GM23338 (cell line): ENCODE data around the gene ENPEP. TPM values are rescaled to one million over a fixed set of nuclear protein-coding genes. Genes with fewer than 3 reads are reported as not detected.

Source experiments
- ATAC-seq: fragments of 200-7000 bp; cut with Tn5 transposase; 3 replicates; pipeline ENCODE4 v1.9.1; 2020
- DNase-seq: peaks from one replicate; pipeline ENCODE4 v3.0.0-alpha.2; 2015; ENCODE audit warnings: low spot score
- H2AFZ ChIP-seq: fragments of 200-600 bp; sonication (generic); 2 replicates; pipeline ENCODE4 v1.8.0; 2016; ENCODE audit warnings: antibody characterized with exemption, mild to moderate bottlenecking, moderate library complexity
- H3F3A ChIP-seq: fragments of 200-600 bp; sonication (generic); replicated peaks from 2 replicates; pipeline ENCODE4 v1.8.0; 2017; ENCODE audit warnings: antibody characterized with exemption, mixed run types, low read depth
- H3K27ac ChIP-seq: fragments of 200-600 bp; sonication (generic); 2 replicates; pipeline ENCODE4 v1.6.1; 2016; ENCODE audit warnings: low read depth
- H3K27me3 ChIP-seq: fragments of 200-600 bp; sonication (generic); 2 replicates; pipeline ENCODE4 v1.8.0; 2016; ENCODE audit warnings: mild to moderate bottlenecking, mixed run types, moderate library complexity; ENCODE audit not compliant: insufficient read depth
- H3K36me3 ChIP-seq: fragments of 200-600 bp; sonication (generic); 2 replicates; pipeline ENCODE4 v1.8.0; 2016; ENCODE audit warnings: mild to moderate bottlenecking; ENCODE audit not compliant: insufficient read depth
- H3K4me1 ChIP-seq: fragments of 200-600 bp; sonication (generic); 2 replicates; pipeline ENCODE4 v1.8.0; 2016; ENCODE audit warnings: mild to moderate bottlenecking, moderate library complexity; ENCODE audit not compliant: insufficient read depth
- H3K4me2 ChIP-seq: fragments of 200-600 bp; sonication (generic); 2 replicates; pipeline ENCODE4 v1.7.1; 2017; ENCODE audit warnings: mixed run types
- H3K4me3 ChIP-seq: fragments of 200-600 bp; sonication (generic); 2 replicates; pipeline ENCODE4 v1.6.1; 2016; ENCODE audit warnings: mixed run types
- H3K79me2 ChIP-seq: fragments of 200-600 bp; sonication (generic); replicated peaks from 2 replicates; pipeline ENCODE4 v1.8.0; 2017; ENCODE audit warnings: mild to moderate bottlenecking; ENCODE audit not compliant: insufficient read depth
- H3K9me2 ChIP-seq: fragments of 200-600 bp; sonication (generic); 2 replicates; pipeline ENCODE4 v1.8.0; 2017; ENCODE audit not compliant: insufficient read depth
- H4K20me1 ChIP-seq: fragments of 200-600 bp; sonication (generic); replicated peaks from 2 replicates; pipeline ENCODE4 v1.8.0; 2017; ENCODE audit warnings: mild to moderate bottlenecking; ENCODE audit not compliant: insufficient read depth
- H3K27ac Mint-ChIP-seq: 2 replicates; pipeline ENCODE4 v1.8.0; 2020; ENCODE audit warnings: inconsistent platforms, mild to moderate bottlenecking, moderate library complexity, mixed read lengths
- H3K27me3 Mint-ChIP-seq: 3 replicates; pipeline ENCODE4 v1.8.0; 2022; ENCODE audit warnings: low read depth, mild to moderate bottlenecking, moderate library complexity, mixed read lengths, inconsistent platforms; ENCODE audit not compliant: insufficient read depth, poor library complexity
- H3K36me3 Mint-ChIP-seq: 3 replicates; pipeline ENCODE4 v1.8.0; 2021; ENCODE audit warnings: low read depth, mild to moderate bottlenecking, inconsistent platforms, moderate library complexity, mixed read lengths
- H3K4me1 Mint-ChIP-seq: 3 replicates; pipeline ENCODE4 v1.8.0; 2020; ENCODE audit warnings: mild to moderate bottlenecking, inconsistent platforms, mixed read lengths
- H3K4me3 Mint-ChIP-seq: 3 replicates; pipeline ENCODE4 v1.8.0; 2021; ENCODE audit warnings: moderate library complexity, mild to moderate bottlenecking, inconsistent platforms, mixed read lengths
- H3K9me3 Mint-ChIP-seq: 3 replicates; pipeline ENCODE4 v1.8.0; 2020; ENCODE audit warnings: moderate library complexity, mild to moderate bottlenecking, inconsistent platforms, mixed read lengths
- CREB1 ChIP-seq: fragments of 250-450 bp; sonication (Bioruptor Pico); IDR thresholded peaks from 2 replicates; pipeline ENCODE4 v1.5.0; 2020; ENCODE audit warnings: low read depth, mild to moderate bottlenecking, moderate library complexity
- CTCF ChIP-seq, 2 experiments: fragments of 200-600 bp in 1 of 2; sonication (generic) in 1 of 2; conservative IDR thresholded peaks; 2 replicates each; pipeline versions ENCODE4 v1.5.1 to v1.6.1; 2016 to 2017; ENCODE audit warnings: antibody characterized with exemption in 2 of 2, low read depth in 2 of 2, mild to moderate bottlenecking in 2 of 2, moderate library complexity in 1 of 2
- ETS1 ChIP-seq: IDR thresholded peaks from 2 replicates; pipeline ENCODE4 v1.6.1; 2016; ENCODE audit warnings: antibody characterized with exemption
- EZH2 ChIP-seq: fragments of 200-600 bp; sonication (generic); IDR thresholded peaks from one replicate; pipeline ENCODE4 v1.8.0; 2017; ENCODE audit warnings: antibody characterized with exemption, mild to moderate bottlenecking, low read depth; ENCODE audit not compliant: unreplicated experiment
- EZH2phosphoT487 ChIP-seq: fragments of 200-600 bp; sonication (generic); IDR thresholded peaks from one replicate; pipeline ENCODE4 v1.8.1; 2018; ENCODE audit warnings: antibody characterized with exemption; ENCODE audit not compliant: unreplicated experiment
- JUNB ChIP-seq: IDR thresholded peaks from one replicate; pipeline ENCODE4 v1.6.1; 2016; ENCODE audit warnings: antibody characterized with exemption; ENCODE audit not compliant: unreplicated experiment
- NANOG ChIP-seq: IDR thresholded peaks from 2 replicates; pipeline ENCODE4 v1.6.1; 2016; ENCODE audit warnings: antibody characterized with exemption, borderline replicate concordance
- POLR2AphosphoS5 ChIP-seq: IDR thresholded peaks from 2 replicates; pipeline ENCODE4 v1.6.1; 2016; ENCODE audit warnings: antibody characterized with exemption, low read depth
- REST ChIP-seq: IDR thresholded peaks from one replicate; pipeline ENCODE4 v1.6.1; 2018; ENCODE audit warnings: antibody characterized with exemption; ENCODE audit not compliant: unreplicated experiment
- STAT1 ChIP-seq: IDR thresholded peaks from one replicate; pipeline ENCODE4 v1.6.1; 2016; ENCODE audit warnings: antibody characterized with exemption; ENCODE audit not compliant: unreplicated experiment
- ZNF114 ChIP-seq: fragments of 250-450 bp; sonication (Bioruptor Pico); IDR thresholded peaks from 2 replicates; pipeline ENCODE4 v1.5.0; 2020; ENCODE audit warnings: mild to moderate bottlenecking, moderate library complexity
- ZNF331 ChIP-seq: fragments of 250-450 bp; sonication (Bioruptor Pico); IDR thresholded peaks from 2 replicates; pipeline ENCODE4 v1.5.0; 2020; ENCODE audit warnings: low read depth, mild to moderate bottlenecking, moderate library complexity
- polyA plus RNA-seq: library from polyadenylated mRNA; unstranded; fragments of >200 nt; fragmentation: Nextera tagmentation; extraction: Ambion mirVana; gene quantifications from 2 replicates; pipeline ENCODE4 v1.2.1, GENCODE V29; 2016
- total RNA-seq: library from RNA; depleted of rRNA; stranded (reverse); fragments of >200 nt; shearing (Covaris generic); gene quantifications from 2 replicates; pipeline ENCODE4 v1.2.3, GENCODE V29; 2014
- TF ChIP-seq, protein P1 (sequence below): fragments of 250-450 bp; sonication (Bioruptor Pico); IDR thresholded peaks from 2 replicates; pipeline ENCODE4 v1.5.0; 2020; ENCODE audit warnings: mild to moderate bottlenecking, moderate library complexity

The ENPEP gene
- total and polyA plus RNA-seq, 2 experiments from 2014 or later, result 0.79 to 1.5 TPM

GRCh38 chr4:110454441-110454840, 21.5 kb upstream of the ENPEP start:
- TF ChIP-seq POLR2AphosphoS5 (no peak), ZNF331 (CRISPR knock-in tag) (no peak), ZNF114 (no peak), REST (no peak), ETS1 (no peak), CREB1 (CRISPR knock-in tag) (no peak), JUNB (no peak), NANOG (no peak), STAT1 (no peak), CTCF (conservative IDR thresholded peaks at IDR 0.05; ENCODE audit: low read depth in 2 of 2) (no peak), EZH2 (no peak), EZH2phosphoT487 (no peak)
- TF ChIP-seq, protein P1, sequence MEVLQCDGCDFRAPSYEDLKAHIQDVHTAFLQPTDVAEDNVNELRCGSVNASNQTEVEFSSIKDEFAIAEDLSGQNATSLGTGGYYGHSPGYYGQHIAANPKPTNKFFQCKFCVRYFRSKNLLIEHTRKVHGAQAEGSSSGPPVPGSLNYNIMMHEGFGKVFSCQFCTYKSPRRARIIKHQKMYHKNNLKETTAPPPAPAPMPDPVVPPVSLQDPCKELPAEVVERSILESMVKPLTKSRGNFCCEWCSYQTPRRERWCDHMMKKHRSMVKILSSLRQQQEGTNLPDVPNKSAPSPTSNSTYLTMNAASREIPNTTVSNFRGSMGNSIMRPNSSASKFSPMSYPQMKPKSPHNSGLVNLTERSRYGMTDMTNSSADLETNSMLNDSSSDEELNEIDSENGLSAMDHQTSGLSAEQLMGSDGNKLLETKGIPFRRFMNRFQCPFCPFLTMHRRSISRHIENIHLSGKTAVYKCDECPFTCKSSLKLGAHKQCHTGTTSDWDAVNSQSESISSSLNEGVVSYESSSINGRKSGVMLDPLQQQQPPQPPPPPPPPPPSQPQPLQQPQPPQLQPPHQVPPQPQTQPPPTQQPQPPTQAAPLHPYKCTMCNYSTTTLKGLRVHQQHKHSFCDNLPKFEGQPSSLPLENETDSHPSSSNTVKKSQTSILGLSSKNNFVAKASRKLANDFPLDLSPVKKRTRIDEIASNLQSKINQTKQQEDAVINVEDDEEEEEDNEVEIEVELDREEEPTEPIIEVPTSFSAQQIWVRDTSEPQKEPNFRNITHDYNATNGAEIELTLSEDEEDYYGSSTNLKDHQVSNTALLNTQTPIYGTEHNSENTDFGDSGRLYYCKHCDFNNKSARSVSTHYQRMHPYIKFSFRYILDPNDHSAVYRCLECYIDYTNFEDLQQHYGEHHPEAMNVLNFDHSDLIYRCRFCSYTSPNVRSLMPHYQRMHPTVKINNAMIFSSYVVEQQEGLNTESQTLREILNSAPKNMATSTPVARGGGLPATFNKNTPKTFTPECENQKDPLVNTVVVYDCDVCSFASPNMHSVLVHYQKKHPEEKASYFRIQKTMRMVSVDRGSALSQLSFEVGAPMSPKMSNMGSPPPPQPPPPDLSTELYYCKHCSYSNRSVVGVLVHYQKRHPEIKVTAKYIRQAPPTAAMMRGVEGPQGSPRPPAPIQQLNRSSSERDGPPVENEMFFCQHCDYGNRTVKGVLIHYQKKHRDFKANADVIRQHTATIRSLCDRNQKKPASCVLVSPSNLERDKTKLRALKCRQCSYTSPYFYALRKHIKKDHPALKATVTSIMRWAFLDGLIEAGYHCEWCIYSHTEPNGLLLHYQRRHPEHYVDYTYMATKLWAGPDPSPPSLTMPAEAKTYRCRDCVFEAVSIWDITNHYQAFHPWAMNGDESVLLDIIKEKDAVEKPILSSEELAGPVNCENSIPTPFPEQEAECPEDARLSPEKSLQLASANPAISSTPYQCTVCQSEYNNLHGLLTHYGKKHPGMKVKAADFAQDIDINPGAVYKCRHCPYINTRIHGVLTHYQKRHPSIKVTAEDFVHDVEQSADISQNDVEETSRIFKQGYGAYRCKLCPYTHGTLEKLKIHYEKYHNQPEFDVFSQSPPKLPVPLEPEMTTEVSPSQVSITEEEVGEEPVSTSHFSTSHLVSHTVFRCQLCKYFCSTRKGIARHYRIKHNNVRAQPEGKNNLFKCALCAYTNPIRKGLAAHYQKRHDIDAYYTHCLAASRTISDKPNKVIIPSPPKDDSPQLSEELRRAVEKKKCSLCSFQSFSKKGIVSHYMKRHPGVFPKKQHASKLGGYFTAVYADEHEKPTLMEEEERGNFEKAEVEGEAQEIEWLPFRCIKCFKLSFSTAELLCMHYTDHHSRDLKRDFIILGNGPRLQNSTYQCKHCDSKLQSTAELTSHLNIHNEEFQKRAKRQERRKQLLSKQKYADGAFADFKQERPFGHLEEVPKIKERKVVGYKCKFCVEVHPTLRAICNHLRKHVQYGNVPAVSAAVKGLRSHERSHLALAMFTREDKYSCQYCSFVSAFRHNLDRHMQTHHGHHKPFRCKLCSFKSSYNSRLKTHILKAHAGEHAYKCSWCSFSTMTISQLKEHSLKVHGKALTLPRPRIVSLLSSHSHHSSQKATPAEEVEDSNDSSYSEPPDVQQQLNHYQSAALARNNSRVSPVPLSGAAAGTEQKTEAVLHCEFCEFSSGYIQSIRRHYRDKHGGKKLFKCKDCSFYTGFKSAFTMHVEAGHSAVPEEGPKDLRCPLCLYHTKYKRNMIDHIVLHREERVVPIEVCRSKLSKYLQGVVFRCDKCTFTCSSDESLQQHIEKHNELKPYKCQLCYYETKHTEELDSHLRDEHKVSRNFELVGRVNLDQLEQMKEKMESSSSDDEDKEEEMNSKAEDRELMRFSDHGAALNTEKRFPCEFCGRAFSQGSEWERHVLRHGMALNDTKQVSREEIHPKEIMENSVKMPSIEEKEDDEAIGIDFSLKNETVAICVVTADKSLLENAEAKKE (CRISPR knock-in tag), result no peak
- no peak overlapping the region for H3K4me2 ChIP-seq
- H3K4me3 ChIP-seq, result no peak overlapping the region

More at GRCh38 chr4:110454441-110454840, 21.5 kb upstream of the ENPEP start:
- no peaks in the 10 kb centered on the region for H3K36me3 ChIP-seq
- H3K27me3 ChIP-seq, result no peaks in the 10 kb centered on the region
- Mint-ChIP-seq H3K9me3 (no peaks in the 10 kb centered on the region; the same call in 2 of the 3 replicates), H3K4me1 (peaks cover 2% of the 10 kb centered on the region; the same call in 1 of the 3 replicates), H3K27me3 (peaks cover 2% of the 10 kb centered on the region), H3K27ac (no peak overlapping the region), H3K36me3 (no peaks in the 10 kb centered on the region), H3K4me3 (no peak overlapping the region)
- no peak for DNase-seq
- no peaks in the 10 kb centered on the region for H3F3A ChIP-seq
- no peaks in the 10 kb centered on the region for H3K4me1 ChIP-seq
- no peaks in the 10 kb centered on the region for H3K9me2 ChIP-seq
- no peak overlapping the region for H2AFZ ChIP-seq
- H3K79me2 ChIP-seq, result no peaks in the 10 kb centered on the region
- no peaks in the 10 kb centered on the region for H4K20me1 ChIP-seq
- no peak overlapping the region for H3K27ac ChIP-seq
- no peak for ATAC-seq
